VCaP (cell line): ENCODE results near the gene VARS1.
"Not testable (repeated sequence)": the region's sequence is repeated elsewhere in the genome, so short reads cannot be mapped to it uniquely, and the experiment has no call there.

Source experiments
- H3K27ac ChIP-seq: fragments of 450-650 bp; 2 replicates; pipeline ENCODE4 v1.5.1; 2017
- CTCF ChIP-seq: fragments of 450-650 bp; conservative IDR thresholded peaks from 2 replicates; pipeline ENCODE4 v1.5.1; 2017; ENCODE audit warnings: mild to moderate bottlenecking, moderate library complexity

VARS1 gene

DNA sequence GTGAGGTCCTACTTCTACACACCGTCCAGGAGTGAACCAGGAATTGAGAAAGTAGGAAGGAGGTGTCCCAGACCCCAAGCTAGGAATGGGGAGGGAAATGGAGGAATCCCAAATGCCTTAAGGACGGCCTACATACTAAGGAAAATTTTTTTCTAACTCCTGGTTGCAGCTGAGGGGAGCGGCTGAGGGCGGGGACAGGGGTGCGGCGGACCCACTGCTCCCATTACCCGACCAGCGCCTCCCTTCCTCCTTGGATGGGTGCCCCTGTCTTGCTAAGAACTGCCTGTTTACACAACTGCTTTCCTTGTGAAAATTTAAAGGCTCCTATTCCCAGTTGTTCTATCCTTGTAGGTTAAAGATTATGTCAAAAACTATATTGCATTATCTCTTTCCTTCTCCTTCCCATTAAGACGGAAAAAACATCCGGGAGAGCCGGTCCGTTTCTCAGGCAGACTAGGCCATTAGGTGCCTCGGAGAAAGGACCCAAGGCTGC lies 31.3 kb upstream of the VARS1 start:
- H3K27ac ChIP-seq: peak overlapping the region; percentile 97
- no peak for TF ChIP-seq CTCF

DNA sequence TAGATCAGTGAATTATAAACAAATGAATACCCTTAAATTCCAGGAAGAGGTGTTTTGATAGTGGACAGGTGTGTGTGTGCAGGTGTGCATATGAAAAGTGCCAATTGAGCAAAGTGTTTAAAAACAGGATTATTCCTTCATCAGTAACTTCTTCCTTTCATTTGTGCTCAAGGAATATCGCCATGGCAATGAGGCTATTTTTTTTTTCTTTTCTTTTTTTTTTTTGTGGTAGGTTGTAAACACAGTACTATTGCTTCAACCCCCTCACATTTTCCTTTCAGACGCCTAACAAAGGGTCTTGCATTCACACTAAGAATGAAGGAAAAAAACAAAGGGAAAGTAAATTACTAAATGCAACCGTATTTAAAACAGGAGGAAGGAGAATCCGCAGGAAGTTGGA lies 30.0 kb upstream of the VARS1 start:
- H3K27ac ChIP-seq: peak overlapping the region; percentile 97
- no peak for TF ChIP-seq CTCF

DNA sequence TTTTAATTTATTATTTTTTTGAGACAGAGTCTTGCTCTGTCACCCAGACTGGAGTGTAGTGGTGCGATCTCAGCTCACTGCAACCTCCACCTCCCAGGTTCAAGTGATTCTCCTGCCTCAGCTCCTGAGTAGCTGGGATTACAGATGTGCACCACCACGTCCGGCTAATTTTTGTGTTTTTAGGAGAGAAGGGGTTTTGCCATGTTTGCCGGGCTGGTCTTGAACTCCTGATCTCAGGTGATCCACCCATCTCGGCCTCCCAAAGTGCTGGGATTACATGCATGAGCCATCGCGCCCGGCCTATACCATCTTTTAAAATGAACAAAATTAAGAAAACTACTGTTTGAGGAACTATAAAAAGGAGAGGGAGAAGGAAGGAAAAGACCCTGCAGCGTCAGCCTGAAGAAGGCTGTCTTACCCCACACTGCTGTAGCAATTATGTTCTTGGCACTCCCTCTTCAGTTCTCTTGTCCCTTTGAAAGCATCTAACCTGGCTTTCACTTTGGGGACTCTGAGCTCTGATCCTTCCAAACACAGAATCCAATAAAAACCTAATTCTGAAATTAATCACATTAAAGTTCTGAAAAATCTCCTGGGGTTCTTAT lies 28.1 kb upstream of the VARS1 start:
- H3K27ac ChIP-seq: peak overlapping the region; percentile 97

DNA sequence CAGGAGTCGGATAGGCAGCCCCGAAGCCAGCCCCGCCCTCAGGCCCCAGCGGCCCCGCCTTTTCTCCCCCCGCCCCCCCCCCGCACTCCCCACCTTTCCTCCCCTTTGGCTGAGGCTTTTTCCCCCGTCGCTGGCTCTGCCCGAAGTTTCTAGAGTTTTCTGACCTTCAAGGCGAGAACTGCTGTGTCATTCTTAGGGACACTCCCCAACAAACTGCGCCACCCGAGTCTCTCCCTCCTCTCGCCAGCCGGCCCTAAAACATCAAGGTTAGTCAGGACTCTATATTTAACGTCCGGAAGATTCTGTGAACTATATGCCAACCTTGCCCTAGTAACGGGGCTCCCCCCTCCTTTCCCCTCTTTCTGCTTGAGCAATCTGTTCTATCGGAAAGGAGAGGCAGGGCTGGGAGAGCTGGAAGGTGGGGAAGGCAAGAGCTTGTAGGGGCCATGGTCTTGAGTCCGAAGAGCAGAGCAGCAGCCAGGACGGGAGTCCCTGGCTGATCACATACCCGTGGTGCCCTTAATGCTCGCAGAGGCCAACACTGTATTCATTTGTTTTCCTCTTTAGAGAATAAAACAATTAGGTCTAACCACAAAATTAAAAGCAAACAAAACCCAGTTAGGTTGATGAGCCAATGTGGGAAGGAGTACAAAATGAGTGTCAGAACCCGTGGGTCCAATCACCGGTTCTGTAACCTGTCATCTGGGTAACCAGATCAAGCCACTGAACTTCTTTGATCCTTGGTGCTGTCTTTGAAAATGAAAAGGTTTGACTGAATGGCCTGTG lies 26.7 kb upstream of the VARS1 start:
- no peak for TF ChIP-seq CTCF
- peak overlapping the region; percentile 97 for H3K27ac ChIP-seq

DNA sequence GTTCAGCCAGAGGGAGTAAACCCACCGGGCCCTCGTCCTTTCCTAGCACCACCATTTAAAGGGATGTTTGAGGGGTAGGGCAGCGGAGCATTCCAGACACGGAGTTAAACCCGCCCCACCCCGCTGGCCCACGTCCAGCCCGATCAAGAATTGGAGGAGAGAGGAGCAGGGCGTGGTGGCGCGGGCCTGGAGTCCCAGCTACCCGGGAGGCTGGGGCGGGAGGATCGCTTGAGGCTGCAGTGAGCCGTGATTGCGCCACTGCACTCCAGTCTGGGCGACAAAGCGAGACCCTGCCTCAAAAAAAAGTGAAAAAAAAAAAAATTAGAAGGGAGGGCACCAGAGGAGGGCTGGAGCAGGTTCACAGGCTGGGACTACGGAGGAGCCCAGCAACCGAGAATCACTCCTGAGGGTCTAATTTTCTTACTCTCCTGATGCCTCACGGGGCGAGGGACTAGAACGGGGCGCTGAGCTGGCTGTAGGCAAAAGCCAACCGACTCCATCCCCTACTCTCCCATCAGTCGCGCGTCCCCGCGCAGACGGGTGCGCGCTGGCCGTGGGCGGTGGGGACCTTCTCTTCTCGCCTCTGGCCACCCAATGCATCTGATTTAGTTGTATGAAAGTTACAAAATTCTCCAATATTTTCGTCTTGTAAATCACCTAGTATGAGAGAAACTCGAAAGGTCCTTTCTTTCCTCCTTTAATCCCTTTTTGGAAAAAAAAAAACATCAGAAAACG lies 25.9 kb upstream of the VARS1 start:
- no peak for TF ChIP-seq CTCF
- H3K27ac ChIP-seq: peak overlapping the region; percentile 97

DNA sequence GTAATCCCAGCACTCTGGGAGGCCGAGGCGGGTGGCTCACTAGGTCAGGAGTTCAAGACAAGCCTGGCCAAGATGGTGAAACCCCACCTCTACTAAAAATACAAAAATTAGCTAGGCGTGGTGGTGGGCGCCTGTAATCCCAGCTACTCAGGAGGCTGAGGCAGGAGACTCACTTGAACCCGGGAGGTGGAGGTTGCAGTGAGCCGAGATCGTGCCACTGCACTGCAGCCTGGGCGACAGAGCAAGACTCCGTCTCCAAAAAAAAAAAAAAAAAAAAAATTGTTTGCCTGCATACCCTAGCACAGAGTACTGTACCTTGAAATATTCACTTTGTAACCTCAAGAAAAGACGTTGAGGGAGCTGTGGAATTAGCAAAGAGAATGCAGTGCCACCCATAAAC lies 24.8 kb upstream of the VARS1 start:
- H3K27ac ChIP-seq: not testable (repeated sequence)

- TF ChIP-seq CTCF: no peak
- no peak overlapping the region for H3K27ac ChIP-seq
Observed at GRCh38 chr6:31819871-31820299, 24.3 kb upstream of the VARS1 start.

DNA sequence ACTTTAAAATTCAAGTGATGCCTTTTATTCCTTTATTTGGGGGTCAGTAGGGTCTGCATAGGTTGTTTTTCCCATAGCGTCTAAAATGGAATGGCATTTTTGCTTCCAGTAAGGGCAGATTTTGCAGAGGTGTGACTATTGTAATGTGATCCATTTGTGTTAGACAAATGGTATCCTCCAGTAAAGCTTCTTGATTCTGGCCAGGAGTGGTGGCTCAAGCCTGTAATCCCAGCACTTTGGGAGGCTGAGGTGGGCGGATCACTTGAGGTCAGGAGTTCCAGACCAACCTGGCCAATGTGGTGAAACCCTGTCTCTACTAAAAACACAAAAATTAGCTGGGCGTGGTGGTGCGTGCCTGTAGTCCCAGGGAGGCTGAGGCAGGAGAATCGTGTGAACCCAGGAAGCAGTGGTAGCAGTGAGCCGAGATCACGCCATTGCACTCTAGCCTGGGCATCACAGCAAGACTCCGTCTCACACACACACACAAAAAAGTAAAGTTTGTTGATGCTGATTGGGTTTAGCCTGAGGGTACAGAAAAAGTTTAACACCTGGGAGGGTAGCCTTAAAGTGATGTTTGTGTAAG lies 22.5 kb upstream of the VARS1 start:
- H3K27ac ChIP-seq: not testable (repeated sequence)

- H3K27ac ChIP-seq: not testable (repeated sequence)
Observed at GRCh38 chr6:31817133-31817928, 21.8 kb upstream of the VARS1 start.
